ENCODE data around the gene FCHO1.

Gene FCHO1

GRCh38 chr19:17754634-17755442 is 3.6 kb downstream of the FCHO1 start:
- no peak overlapping the region for H3K4me3 ChIP-seq (replicated peaks; ENCODE audit: low read depth, low read length)
- DNase-seq (ENCODE audit: low read depth): no peak
- TF ChIP-seq CTCF (IDR thresholded peaks at IDR 0.05; ENCODE audit: low read length, missing control alignments): no peak

DNA sequence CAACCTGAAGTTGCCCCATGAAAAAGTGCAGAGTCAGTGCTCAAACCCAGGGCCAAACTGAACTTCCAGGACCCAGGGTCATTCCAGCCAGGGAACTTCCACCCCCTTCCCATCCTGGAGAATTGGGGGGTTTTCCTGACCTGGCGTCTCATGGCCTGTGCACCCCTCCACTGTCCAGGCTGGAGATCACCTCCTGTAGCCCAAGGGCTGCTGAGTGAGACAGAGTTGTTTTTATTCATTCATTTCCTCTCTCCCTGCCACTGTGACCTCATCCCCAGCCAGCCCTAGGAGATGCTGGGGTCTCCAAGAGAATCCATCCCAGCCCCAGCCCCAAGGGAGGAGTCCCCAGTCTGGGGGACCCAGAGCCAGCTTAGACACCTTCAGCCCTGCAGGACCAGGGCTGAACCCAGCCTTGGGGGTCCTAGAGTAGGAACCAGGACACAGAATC is 4.2 kb downstream of the FCHO1 start:
- TF ChIP-seq CTCF (IDR thresholded peaks at IDR 0.05; ENCODE audit: low read length, missing control alignments): no peak
- DNase-seq (ENCODE audit: low read depth): no peak
- H3K4me3 ChIP-seq (replicated peaks; ENCODE audit: low read depth, low read length): no peak overlapping the region

GRCh38 chr19:17755977-17756670 is 4.8 kb downstream of the FCHO1 start:
- peak; percentile 56 for DNase-seq (ENCODE audit: low read depth)
- H3K4me3 ChIP-seq (replicated peaks; ENCODE audit: low read depth, low read length): no peak overlapping the region
- no peak for TF ChIP-seq CTCF (IDR thresholded peaks at IDR 0.05; ENCODE audit: low read length, missing control alignments)

GRCh38 chr19:17757125-17757524 is 5.8 kb downstream of the FCHO1 start:
- DNase-seq (ENCODE audit: low read depth): peak; percentile 64
- no peak for TF ChIP-seq CTCF (IDR thresholded peaks at IDR 0.05; ENCODE audit: low read length, missing control alignments)
- H3K4me3 ChIP-seq (replicated peaks; ENCODE audit: low read depth, low read length): no peak overlapping the region

- no peak for TF ChIP-seq CTCF (IDR thresholded peaks at IDR 0.05; ENCODE audit: low read length, missing control alignments)
- DNase-seq (ENCODE audit: low read depth): no peak
- no peak overlapping the region for H3K4me3 ChIP-seq (replicated peaks; ENCODE audit: low read depth, low read length)
These were observed 7.2 kb downstream of the FCHO1 start for GRCh38 chr19:17758515-17758914.

DNA sequence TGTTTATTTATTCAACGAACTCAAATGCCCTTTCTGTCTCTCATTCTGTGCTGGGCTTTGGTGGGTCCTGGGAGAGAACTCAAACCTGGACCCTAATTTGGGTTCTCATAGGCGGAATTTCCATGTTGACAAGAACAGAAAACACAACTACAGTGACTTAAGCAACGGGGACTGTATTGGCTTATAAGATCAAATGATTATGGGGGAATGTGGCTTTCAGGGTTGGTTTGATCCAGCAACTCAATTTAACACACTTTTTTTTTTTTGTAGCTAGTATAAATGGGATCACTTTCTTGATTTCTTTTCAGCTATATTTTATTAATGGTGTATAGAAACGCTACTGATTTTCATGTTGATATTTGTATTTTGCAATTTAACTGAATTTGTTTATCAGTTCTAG is 9.9 kb downstream of the FCHO1 start:
- no peak for TF ChIP-seq CTCF (IDR thresholded peaks at IDR 0.05; ENCODE audit: low read length, missing control alignments)
- DNase-seq (ENCODE audit: low read depth): no peak

More for the DNA sequence above, 9.9 kb downstream of the FCHO1 start:
- no peak overlapping the region for H3K4me3 ChIP-seq (replicated peaks; ENCODE audit: low read depth, low read length)
